Posterior cingulate gyrus (tissue), 11 donors: ENCODE results near the gene NCOA5.
"Not testable (repeated sequence)": the region's sequence is repeated elsewhere in the genome, so short reads cannot be mapped to it uniquely, and the experiment has no call there.

ENCODE experiments used
- DNase-seq, 10 donors: peaks; one replicate each; pipeline versions ENCODE4 v3.0.0 to v3.0.0-alpha.2; 2020 to 2021; ENCODE audit warnings: mixed read lengths in 3 of 10
- intact Hi-C: fragments of 100-400 bp; cut with DNase I; formaldehyde crosslinking; loops from one replicate; pipeline ENCODE4 v1.15.1; 2023

NCOA5 gene

GRCh38 chr20:46099491-46100287 is 9.9 kb upstream of the NCOA5 start:
- DNase-seq: peak in 4 of 10 donors; percentile 13 to 89 (median 80)
- intact Hi-C loops: no loop called here

GRCh38 chr20:46093531-46093930 is 3.8 kb upstream of the NCOA5 start:
- no peak for DNase-seq
- intact Hi-C loops: no loop called here

GRCh38 chr20:46091622-46092535 is 2.1 kb upstream of the NCOA5 start:
- peak in 2 of 10 donors; percentile 65 to 73 for DNase-seq
- intact Hi-C loops: not testable (repeated sequence)

- peak in 4 of 10 donors; percentile 38 to 88 (median 48) for DNase-seq
- intact Hi-C loops: loop anchor here (2.0 kb wide), 2 partner anchors 66 to 116 kb away; partner anchors contain the start of gene ZNF335
Observed at GRCh38 chr20:46089167-46089416, 670 bp downstream of the NCOA5 start.

GRCh38 chr20:46088409-46089166 is 1.2 kb downstream of the NCOA5 start:
- DNase-seq: no peak
- intact Hi-C loops: loop anchor here (2.0 kb wide), 2 partner anchors 66 to 116 kb away; partner anchors contain the start of gene ZNF335

- intact Hi-C loops: no loop called here
- no peak for DNase-seq
Observed at GRCh38 chr20:46087161-46087560, 2.6 kb downstream of the NCOA5 start.

GRCh38 chr20:46085179-46085851 is 4.4 kb downstream of the NCOA5 start:
- intact Hi-C loops: no loop called here
- DNase-seq: no peak

GRCh38 chr20:46084805-46085178 is 5.0 kb downstream of the NCOA5 start:
- DNase-seq: no peak
- intact Hi-C loops: no loop called here

- DNase-seq: no peak
- intact Hi-C loops: loop anchor here (2.0 kb wide), 1 partner anchor 23 kb away; no protein-coding TSS in a partner anchor
Observed at GRCh38 chr20:46083531-46084061, 6.2 kb downstream of the NCOA5 start.

GRCh38 chr20:46083101-46083500 is 6.7 kb downstream of the NCOA5 start:
- intact Hi-C loops: loop anchor here (2.0 kb wide), 1 partner anchor 22 kb away; no protein-coding TSS in a partner anchor
- no peak for DNase-seq

- intact Hi-C loops: no loop called here
Observed at GRCh38 chr20:46081074-46081473, 8.7 kb downstream of the NCOA5 start.

GRCh38 chr20:46078954-46079353 is 10.8 kb downstream of the NCOA5 start:
- intact Hi-C loops: no loop called here
- no peak for DNase-seq

More at GRCh38 chr20:46081074-46081473, 8.7 kb downstream of the NCOA5 start:
- DNase-seq: no peak

GRCh38 chr20:46077642-46078305 is 12.0 kb downstream of the NCOA5 start:
- no peak for DNase-seq
- intact Hi-C loops: no loop called here

- intact Hi-C loops: no loop called here
- DNase-seq: no peak
Observed at GRCh38 chr20:46076806-46077205, 13.0 kb downstream of the NCOA5 start.

- DNase-seq: no peak
- intact Hi-C loops: no loop called here
Observed at GRCh38 chr20:46074006-46074405, 15.8 kb downstream of the NCOA5 start.

GRCh38 chr20:46073443-46073842 is 16.3 kb downstream of the NCOA5 start:
- intact Hi-C loops: no loop called here

GRCh38 chr20:46073024-46073423 is 16.7 kb downstream of the NCOA5 start:
- intact Hi-C loops: no loop called here
- no peak for DNase-seq

More at GRCh38 chr20:46073443-46073842, 16.3 kb downstream of the NCOA5 start:
- no peak for DNase-seq

- intact Hi-C loops: no loop called here
- DNase-seq: no peak
Observed at GRCh38 chr20:46071573-46071972, 18.2 kb downstream of the NCOA5 start.

GRCh38 chr20:46070215-46070900 is 19.4 kb downstream of the NCOA5 start:
- DNase-seq: peak in 1 of 10 donors; percentile 70
- intact Hi-C loops: no loop called here
